ENCODE data around the gene DHRS2. TPM values are rescaled to one million over a fixed set of nuclear protein-coding genes. Genes with fewer than 3 reads are reported as not detected.

Gene DHRS2
- total and polyA plus RNA-seq, 2 of the 13 experiments (the other 11 are each of a cell fraction or from before 2014, with no cell fraction given) = 1,621 to 3,021 TPM

DNA sequence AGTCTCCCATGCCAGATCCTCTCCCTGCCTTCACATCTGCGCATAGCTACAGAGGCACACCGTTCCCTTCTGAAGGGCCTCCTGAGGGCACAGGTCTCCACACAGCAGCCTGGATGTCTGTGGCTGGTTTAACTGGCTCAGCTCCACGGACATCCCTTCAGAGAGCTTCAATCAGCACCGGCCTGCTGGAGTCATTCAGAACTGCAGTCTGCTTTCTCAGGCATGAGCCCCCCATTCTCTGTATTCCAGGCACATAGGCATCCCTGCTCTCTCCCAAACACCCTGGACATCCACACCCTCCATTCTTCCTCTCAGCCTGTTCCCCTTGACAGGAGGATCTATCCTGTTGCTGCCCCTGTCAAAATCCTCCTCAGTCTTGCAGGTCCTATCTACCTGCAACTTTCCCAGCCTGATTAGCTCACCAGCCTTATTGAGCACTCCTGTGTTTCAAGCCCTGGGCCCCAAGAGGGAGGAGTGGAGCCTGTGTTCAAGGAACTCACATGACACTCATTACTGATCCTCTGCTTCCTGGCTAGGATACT, 2.9 kb upstream of the DHRS2 start (continued):
- peak; percentile 86; the same call in 1 of the 2 replicates for TF ChIP-seq ZNF691 (CRISPR knock-in tag; IDR thresholded peaks at IDR 0.05; ENCODE audit: borderline replicate concordance, low read depth)
- peak; percentile 80 for TF ChIP-seq ELF3 (CRISPR knock-in tag; IDR thresholded peaks at IDR 0.05)
- TF ChIP-seq ZBTB7B (CRISPR knock-in tag; IDR thresholded peaks at IDR 0.05) = 0 out of 2 replicates have a peak, but pooled peaks have one; percentile 21
- no peak for TF ChIP-seq PRMT3 (CRISPR knock-in tag; IDR thresholded peaks at IDR 0.05; ENCODE audit: borderline replicate concordance, low read depth)
- TF ChIP-seq ZBTB38 (CRISPR knock-in tag; IDR thresholded peaks at IDR 0.05) = no peak
- no peak for TF ChIP-seq ZNF557 (CRISPR knock-in tag; IDR thresholded peaks at IDR 0.05)
- no peak for TF ChIP-seq PAX8 (CRISPR knock-in tag; IDR thresholded peaks at IDR 0.05; ENCODE audit: borderline replicate concordance)
- TF ChIP-seq SIX4 (CRISPR knock-in tag; IDR thresholded peaks at IDR 0.05) = peak; percentile 9; the same call in 1 of the 2 replicates
- peak; percentile 33; the same call in 1 of the 2 replicates for TF ChIP-seq ZBTB25 (CRISPR knock-in tag; IDR thresholded peaks at IDR 0.05)
- no peak for TF ChIP-seq ZNF446 (CRISPR knock-in tag; IDR thresholded peaks at IDR 0.05)
- TF ChIP-seq TSC22D2 (CRISPR knock-in tag; IDR thresholded peaks at IDR 0.05; ENCODE audit: borderline replicate concordance) = peak; percentile 42
- TF ChIP-seq ZNF883 (CRISPR knock-in tag; IDR thresholded peaks at IDR 0.05; ENCODE audit: not compliant biosample characterization) = peak; percentile 83
- 0 out of 2 replicates have a peak, but pooled peaks have one; percentile 14 for TF ChIP-seq KDM1A (CRISPR knock-in tag; IDR thresholded peaks at IDR 0.05)
- no peak for TF ChIP-seq ZNF503 (CRISPR knock-in tag; IDR thresholded peaks at IDR 0.05)
- TF ChIP-seq, protein P1, sequence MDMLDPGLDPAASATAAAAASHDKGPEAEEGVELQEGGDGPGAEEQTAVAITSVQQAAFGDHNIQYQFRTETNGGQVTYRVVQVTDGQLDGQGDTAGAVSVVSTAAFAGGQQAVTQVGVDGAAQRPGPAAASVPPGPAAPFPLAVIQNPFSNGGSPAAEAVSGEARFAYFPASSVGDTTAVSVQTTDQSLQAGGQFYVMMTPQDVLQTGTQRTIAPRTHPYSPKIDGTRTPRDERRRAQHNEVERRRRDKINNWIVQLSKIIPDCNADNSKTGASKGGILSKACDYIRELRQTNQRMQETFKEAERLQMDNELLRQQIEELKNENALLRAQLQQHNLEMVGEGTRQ (IDR thresholded peaks at IDR 0.05; ENCODE audit: low read depth, low read length) = 0 out of 2 replicates have a peak, but pooled peaks have one; percentile 6
- TF ChIP-seq, protein P1 (CRISPR knock-in tag; IDR thresholded peaks at IDR 0.05; ENCODE audit: borderline replicate concordance) = no peak
- TF ChIP-seq AKAP8 (CRISPR knock-in tag; IDR thresholded peaks at IDR 0.05) = no peak
- peak; percentile 20; the same call in 1 of the 2 replicates for TF ChIP-seq FOSL2 (CRISPR knock-in tag; IDR thresholded peaks at IDR 0.05)
- no peak for TF ChIP-seq ZNF709 (CRISPR knock-in tag; IDR thresholded peaks at IDR 0.05)
- no peak for TF ChIP-seq GPN1 (CRISPR knock-in tag; IDR thresholded peaks at IDR 0.05; ENCODE audit: borderline replicate concordance)
- TF ChIP-seq, protein P2, sequence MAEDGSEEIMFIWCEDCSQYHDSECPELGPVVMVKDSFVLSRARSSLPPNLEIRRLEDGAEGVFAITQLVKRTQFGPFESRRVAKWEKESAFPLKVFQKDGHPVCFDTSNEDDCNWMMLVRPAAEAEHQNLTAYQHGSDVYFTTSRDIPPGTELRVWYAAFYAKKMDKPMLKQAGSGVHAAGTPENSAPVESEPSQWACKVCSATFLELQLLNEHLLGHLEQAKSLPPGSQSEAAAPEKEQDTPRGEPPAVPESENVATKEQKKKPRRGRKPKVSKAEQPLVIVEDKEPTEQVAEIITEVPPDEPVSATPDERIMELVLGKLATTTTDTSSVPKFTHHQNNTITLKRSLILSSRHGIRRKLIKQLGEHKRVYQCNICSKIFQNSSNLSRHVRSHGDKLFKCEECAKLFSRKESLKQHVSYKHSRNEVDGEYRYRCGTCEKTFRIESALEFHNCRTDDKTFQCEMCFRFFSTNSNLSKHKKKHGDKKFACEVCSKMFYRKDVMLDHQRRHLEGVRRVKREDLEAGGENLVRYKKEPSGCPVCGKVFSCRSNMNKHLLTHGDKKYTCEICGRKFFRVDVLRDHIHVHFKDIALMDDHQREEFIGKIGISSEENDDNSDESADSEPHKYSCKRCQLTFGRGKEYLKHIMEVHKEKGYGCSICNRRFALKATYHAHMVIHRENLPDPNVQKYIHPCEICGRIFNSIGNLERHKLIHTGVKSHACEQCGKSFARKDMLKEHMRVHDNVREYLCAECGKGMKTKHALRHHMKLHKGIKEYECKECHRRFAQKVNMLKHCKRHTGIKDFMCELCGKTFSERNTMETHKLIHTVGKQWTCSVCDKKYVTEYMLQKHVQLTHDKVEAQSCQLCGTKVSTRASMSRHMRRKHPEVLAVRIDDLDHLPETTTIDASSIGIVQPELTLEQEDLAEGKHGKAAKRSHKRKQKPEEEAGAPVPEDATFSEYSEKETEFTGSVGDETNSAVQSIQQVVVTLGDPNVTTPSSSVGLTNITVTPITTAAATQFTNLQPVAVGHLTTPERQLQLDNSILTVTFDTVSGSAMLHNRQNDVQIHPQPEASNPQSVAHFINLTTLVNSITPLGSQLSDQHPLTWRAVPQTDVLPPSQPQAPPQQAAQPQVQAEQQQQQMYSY (CRISPR knock-in tag; IDR thresholded peaks at IDR 0.05) = no peak

Measured in HepG2 (cell line).